Measurements from ENCODE around the gene TMEM170B.

Gene TMEM170B

GRCh38 chr6:11584244-11584643, 46.7 kb downstream of the TMEM170B start:
- H3K4me3 ChIP-seq (ENCODE audit: low read depth, low read length, poor library complexity, severe bottlenecking): no peak overlapping the region
- H3K9me2 ChIP-seq (ENCODE audit: low read depth, low read length): no peaks in the 10 kb centered on the region
- H3F3A ChIP-seq (ENCODE audit: insufficient read depth, low read length): no peaks in the 10 kb centered on the region
- H3K36me3 ChIP-seq (ENCODE audit: insufficient read depth, low read length): no peaks in the 10 kb centered on the region
- H3K9me3 ChIP-seq (ENCODE audit: low read length): no peaks in the 10 kb centered on the region
- no peak overlapping the region for H3K9ac ChIP-seq (ENCODE audit: low read length)
- H3K79me2 ChIP-seq (ENCODE audit: insufficient read depth, low read length): no peaks in the 10 kb centered on the region
- H3K4me1 ChIP-seq (ENCODE audit: insufficient read depth, low read length, severe bottlenecking): no peaks in the 10 kb centered on the region
- no peaks in the 10 kb centered on the region for H4K20me1 ChIP-seq (ENCODE audit: insufficient read depth, low read length)
- TF ChIP-seq CTCF (IDR thresholded peaks at IDR 0.05; ENCODE audit: low read length): no peak
- H3K27me3 ChIP-seq (ENCODE audit: insufficient read depth, low read length): no peaks in the 10 kb centered on the region
- H2AFZ ChIP-seq (ENCODE audit: low read length): no peak overlapping the region
- H3K4me2 ChIP-seq (ENCODE audit: low read length): no peak overlapping the region
- H3K27ac ChIP-seq (ENCODE audit: low read depth, low read length, poor library complexity, severe bottlenecking): no peak overlapping the region

- Histone ChIP-seq H3K9me3 (ENCODE audit: low read length) (no peaks in the 10 kb centered on the region), H3K9ac (ENCODE audit: low read length) (no peak overlapping the region), H2AFZ (ENCODE audit: low read length) (no peak overlapping the region), H3K36me3 (ENCODE audit: insufficient read depth, low read length) (no peaks in the 10 kb centered on the region), H3K9me2 (ENCODE audit: low read depth, low read length) (no peaks in the 10 kb centered on the region), H3K4me2 (ENCODE audit: low read length) (no peak overlapping the region), H4K20me1 (ENCODE audit: insufficient read depth, low read length) (no peaks in the 10 kb centered on the region), H3F3A (ENCODE audit: insufficient read depth, low read length) (no peaks in the 10 kb centered on the region), H3K27me3 (ENCODE audit: insufficient read depth, low read length) (no peaks in the 10 kb centered on the region), H3K4me3 (ENCODE audit: low read depth, low read length, poor library complexity, severe bottlenecking) (no peak overlapping the region), H3K4me1 (ENCODE audit: insufficient read depth, low read length, severe bottlenecking) (no peaks in the 10 kb centered on the region), H3K27ac (ENCODE audit: low read depth, low read length, poor library complexity, severe bottlenecking) (no peak overlapping the region), H3K79me2 (ENCODE audit: insufficient read depth, low read length) (no peaks in the 10 kb centered on the region)
- TF ChIP-seq CTCF (IDR thresholded peaks at IDR 0.05; ENCODE audit: low read length) (peak; percentile 71), EZH2 (IDR thresholded peaks at IDR 0.05; ENCODE audit: borderline replicate concordance, low read length) (no peak)
These were observed 48.0 kb downstream of the TMEM170B start for GRCh38 chr6:11585426-11586016.

GRCh38 chr6:11586117-11586516, 48.6 kb downstream of the TMEM170B start:
- H3K36me3 ChIP-seq (ENCODE audit: insufficient read depth, low read length): no peaks in the 10 kb centered on the region
- H3K9me2 ChIP-seq (ENCODE audit: low read depth, low read length): no peaks in the 10 kb centered on the region
- H3K9ac ChIP-seq (ENCODE audit: low read length): no peak overlapping the region
- no peak for TF ChIP-seq CTCF (IDR thresholded peaks at IDR 0.05; ENCODE audit: low read length)
- no peak for TF ChIP-seq EZH2 (IDR thresholded peaks at IDR 0.05; ENCODE audit: borderline replicate concordance, low read length)
- no peaks in the 10 kb centered on the region for H3F3A ChIP-seq (ENCODE audit: insufficient read depth, low read length)
- H3K4me1 ChIP-seq (ENCODE audit: insufficient read depth, low read length, severe bottlenecking): no peaks in the 10 kb centered on the region
- H3K4me3 ChIP-seq (ENCODE audit: low read depth, low read length, poor library complexity, severe bottlenecking): no peak overlapping the region
- H3K79me2 ChIP-seq (ENCODE audit: insufficient read depth, low read length): no peaks in the 10 kb centered on the region
- H4K20me1 ChIP-seq (ENCODE audit: insufficient read depth, low read length): no peaks in the 10 kb centered on the region
- H3K27ac ChIP-seq (ENCODE audit: low read depth, low read length, poor library complexity, severe bottlenecking): no peak overlapping the region
- no peak overlapping the region for H2AFZ ChIP-seq (ENCODE audit: low read length)
- no peak overlapping the region for H3K4me2 ChIP-seq (ENCODE audit: low read length)
- no peaks in the 10 kb centered on the region for H3K9me3 ChIP-seq (ENCODE audit: low read length)
- H3K27me3 ChIP-seq (ENCODE audit: insufficient read depth, low read length): no peaks in the 10 kb centered on the region

All from OCI-LY1 (cell line).